Measurements from ENCODE around the gene BCL10. TPM values are rescaled to one million over a fixed set of nuclear protein-coding genes. Genes with fewer than 3 reads are reported as not detected.

BCL10 gene
- total and polyA plus RNA-seq, 2 of the 4 experiments (the other 2 are of a cell fraction) = 15.3 to 30.5 TPM

DNA sequence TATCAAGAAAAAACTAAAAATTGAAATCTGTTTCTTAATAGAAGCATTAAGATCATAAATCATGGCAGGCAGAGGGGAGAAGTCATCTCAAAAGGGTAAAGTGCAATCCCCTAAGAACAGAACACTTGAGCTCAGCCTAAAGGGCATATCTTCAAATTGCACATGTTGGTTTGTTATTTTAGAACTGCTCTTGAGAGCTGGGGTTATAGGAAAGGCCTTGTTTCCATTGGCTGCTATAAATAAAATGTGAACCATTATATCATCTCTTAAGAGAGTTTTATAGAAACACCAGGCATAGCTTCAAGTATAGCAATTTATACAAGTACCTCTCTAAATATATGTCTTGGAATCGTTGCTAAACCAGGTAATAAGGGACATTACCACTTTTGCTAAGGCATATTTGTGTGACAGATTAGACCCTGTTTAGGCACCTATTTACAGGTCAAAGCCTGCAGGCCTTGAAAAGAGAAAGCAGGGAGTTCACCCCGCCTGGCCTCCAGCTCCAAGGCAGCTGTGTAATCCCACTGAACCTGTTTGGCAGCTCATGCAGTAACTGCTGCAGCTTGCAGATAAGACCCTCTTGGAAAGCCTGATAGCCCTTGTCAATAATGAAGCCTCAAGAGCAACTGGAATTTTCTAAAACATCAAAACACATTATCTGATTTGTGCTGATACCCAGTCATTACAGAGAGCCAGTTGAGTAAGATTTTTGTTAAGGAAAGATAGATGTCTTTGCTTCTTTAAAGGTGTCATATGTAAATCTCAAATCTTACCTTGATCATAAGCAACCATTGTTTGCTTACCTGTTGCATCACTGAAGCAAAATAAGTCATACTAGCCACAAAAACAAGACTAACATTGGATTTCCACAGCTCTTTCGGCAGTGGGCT is 51.5 kb downstream of the BCL10 start:
- no peaks in the 10 kb centered on the region for H3K79me1 ChIP-seq (ENCODE audit: low read depth in 1 of 2, low read length in 2 of 2)
- WGBS, 2 experiments (ENCODE audit: extremely low coverage in 2 of 2, insufficient read length in 1 of 2) = no CpG with 5 or more reads among the region's 3 CpGs
- H2AFZ ChIP-seq (replicated peaks; ENCODE audit: low read length, poor library complexity) = no peak overlapping the region
- peak; percentile 48 for DNase-seq
- TF ChIP-seq FOS (IDR thresholded peaks at IDR 0.05; ENCODE audit: low read depth, low read length) (no peak), ELK1 (IDR thresholded peaks at IDR 0.05; ENCODE audit: borderline replicate concordance, low read depth, low read length) (no peak), MXI1 (IDR thresholded peaks at IDR 0.05; ENCODE audit: borderline replicate concordance, low read depth, low read length) (no peak), RCOR1 (IDR thresholded peaks at IDR 0.05; ENCODE audit: insufficient replicate concordance, low read length) (no peak), RAD21 (IDR thresholded peaks at IDR 0.05; ENCODE audit: low read length) (no peak)
- TF ChIP-seq, protein P1, sequence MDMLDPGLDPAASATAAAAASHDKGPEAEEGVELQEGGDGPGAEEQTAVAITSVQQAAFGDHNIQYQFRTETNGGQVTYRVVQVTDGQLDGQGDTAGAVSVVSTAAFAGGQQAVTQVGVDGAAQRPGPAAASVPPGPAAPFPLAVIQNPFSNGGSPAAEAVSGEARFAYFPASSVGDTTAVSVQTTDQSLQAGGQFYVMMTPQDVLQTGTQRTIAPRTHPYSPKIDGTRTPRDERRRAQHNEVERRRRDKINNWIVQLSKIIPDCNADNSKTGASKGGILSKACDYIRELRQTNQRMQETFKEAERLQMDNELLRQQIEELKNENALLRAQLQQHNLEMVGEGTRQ (IDR thresholded peaks at IDR 0.05; ENCODE audit: low read depth, low read length) = no peak
- H2AK5ac ChIP-seq (ENCODE audit: low read depth, low read length) = 0 out of 2 replicates have a peak overlapping the region, but pooled peaks have one; percentile 40
- H3K4me1 ChIP-seq (ENCODE audit: control insufficient read depth, insufficient read depth, low read length) = peaks cover 18% of the 10 kb centered on the region
- ChIA-PET POLR2A (ENCODE audit: unreplicated experiment) (interaction anchor here (0.5 kb wide), 1 partner anchor 252 kb away, joined by 3 read pairs; no protein-coding TSS in a partner anchor), CTCF (interaction anchor here (0.8 to 1.3 kb wide), 4 partner anchors 12 to 115 kb away, joined by 3 read pairs; no protein-coding TSS in a partner anchor)
- H4K5ac ChIP-seq (ENCODE audit: low read depth, low read length) = peak overlapping the region; percentile 81
- no peak overlapping the region; a peak in 1 of 4 replicates for H4K8ac ChIP-seq (ENCODE audit: low read depth in 2 of 2, low read length in 2 of 2)
- H3K23ac ChIP-seq (ENCODE audit: low read depth, low read length) = no peak overlapping the region
- no TSS peak for BruUV-seq (replicated peaks)
- H2BK20ac ChIP-seq (ENCODE audit: low read depth, low read length) = peak overlapping the region; percentile 46
- peak overlapping the region; percentile 17; the same call in 1 of the 2 replicates for H3K4ac ChIP-seq (ENCODE audit: low read depth, low read length)
- ATAC-seq (ENCODE audit: low read depth) = peak; percentile 30
- intact Hi-C loops (cut with micrococcal nuclease) = no loop called here
- H3K56ac ChIP-seq (ENCODE audit: extremely low read depth, insufficient read depth, low read length) = no peak overlapping the region
- no peak overlapping the region for H3K9ac ChIP-seq (ENCODE audit: low read depth, low read length)
- no peak overlapping the region for H3K4me3 ChIP-seq (ENCODE audit: insufficient read depth, low read depth, low read length)
- in situ Hi-C loops (cut with MboI; ENCODE audit: low sequenced_read_pairs) = no loop called here
- dilution Hi-C loops (cut with HindIII; ENCODE audit: low sequenced_read_pairs, unreplicated experiment) = no loop called here
- no peaks in the 10 kb centered on the region for H3K27me3 ChIP-seq (ENCODE audit: control insufficient read depth, insufficient read depth, low read length)
- peak overlapping the region; percentile 57; the same call in 1 of the 2 replicates for H4K91ac ChIP-seq (ENCODE audit: insufficient read depth, low read depth, low read length)
- no peaks in the 10 kb centered on the region for H3K36me3 ChIP-seq (ENCODE audit: control insufficient read depth, insufficient read depth, low read length)
- peaks cover 10% of the 10 kb centered on the region for H3K9me1 ChIP-seq (ENCODE audit: insufficient read depth, low read length)
- H3K4me2 ChIP-seq (ENCODE audit: low read depth, low read length) = peak overlapping the region; percentile 65
- H2BK120ac ChIP-seq (ENCODE audit: low read depth, low read length) = peak overlapping the region; percentile 59
- no peak overlapping the region for H2AK9ac ChIP-seq (replicated peaks; ENCODE audit: low read depth, low read length, poor library complexity)
- H3K9me3 ChIP-seq (ENCODE audit: control insufficient read depth, insufficient read depth, low read length) = peaks cover 2% of the 10 kb centered on the region; the same call in 1 of the 2 replicates
- 0 out of 3 replicates have a peak overlapping the region, but pooled peaks have one; percentile 23 for H2BK15ac ChIP-seq (ENCODE audit: low read depth, low read length)
- no peaks in the 10 kb centered on the region for H4K20me1 ChIP-seq (ENCODE audit: insufficient read depth, low read length)
- H3K27ac ChIP-seq (ENCODE audit: insufficient read depth, low read length) = peak overlapping the region; percentile 46; the same call in 1 of the 2 replicates
- peak overlapping the region; percentile 85 for H3K18ac ChIP-seq (ENCODE audit: low read depth, low read length)
- no peak overlapping the region; the same call in 1 of the 2 replicates for H3K14ac ChIP-seq (replicated peaks; ENCODE audit: low read depth, low read length)
- peak overlapping the region; percentile 63 for H2BK5ac ChIP-seq (ENCODE audit: low read depth, low read length, poor library complexity, severe bottlenecking)

Data from IMR-90 (cell line).